ENCODE measurements around the gene PML.
"Not testable (repeated sequence)": the region's sequence is repeated elsewhere in the genome, so short reads cannot be mapped to it uniquely, and the experiment has no call there.

The PML gene

GRCh38 chr15:73965094-73965757 lies 29.3 kb upstream of the PML start:
- DNase-seq (ENCODE audit: low read depth): no peak
- in situ Hi-C loops (cut with HindIII; ENCODE audit: low sequenced_read_pairs): no loop called here
- TF ChIP-seq CTCF (IDR thresholded peaks at IDR 0.05; ENCODE audit: low read depth, low read length, missing control alignments): no peak
- H3K4me3 ChIP-seq (ENCODE audit: low read depth, low read length): no peak overlapping the region

GRCh38 chr15:73965758-73966113 lies 28.8 kb upstream of the PML start:
- TF ChIP-seq CTCF (IDR thresholded peaks at IDR 0.05; ENCODE audit: low read depth, low read length, missing control alignments): no peak
- DNase-seq (ENCODE audit: low read depth): no peak
- in situ Hi-C loops (cut with HindIII; ENCODE audit: low sequenced_read_pairs): no loop called here
- H3K4me3 ChIP-seq (ENCODE audit: low read depth, low read length): no peak overlapping the region

- no peak for TF ChIP-seq CTCF (IDR thresholded peaks at IDR 0.05; ENCODE audit: low read depth, low read length, missing control alignments)
- no peak overlapping the region for H3K4me3 ChIP-seq (ENCODE audit: low read depth, low read length)
- no peak for DNase-seq (ENCODE audit: low read depth)
- in situ Hi-C loops (cut with HindIII; ENCODE audit: low sequenced_read_pairs): no loop called here
These were observed 26.1 kb upstream of the PML start for GRCh38 chr15:73968461-73968860.

GRCh38 chr15:73969151-73969759 lies 25.3 kb upstream of the PML start:
- no peak overlapping the region for H3K4me3 ChIP-seq (ENCODE audit: low read depth, low read length)
- no peak for DNase-seq (ENCODE audit: low read depth)
- in situ Hi-C loops (cut with HindIII; ENCODE audit: low sequenced_read_pairs): no loop called here
- TF ChIP-seq CTCF (IDR thresholded peaks at IDR 0.05; ENCODE audit: low read depth, low read length, missing control alignments): no peak

GRCh38 chr15:73972984-73973682 lies 21.4 kb upstream of the PML start:
- DNase-seq (ENCODE audit: low read depth): peak; percentile 63
- no peak overlapping the region for H3K4me3 ChIP-seq (ENCODE audit: low read depth, low read length)
- in situ Hi-C loops (cut with HindIII; ENCODE audit: low sequenced_read_pairs): no loop called here
- peak; percentile 93 for TF ChIP-seq CTCF (IDR thresholded peaks at IDR 0.05; ENCODE audit: low read depth, low read length, missing control alignments)

GRCh38 chr15:73973683-73974200 lies 20.8 kb upstream of the PML start:
- in situ Hi-C loops (cut with HindIII; ENCODE audit: low sequenced_read_pairs); H3K4me3 ChIP-seq (ENCODE audit: low read depth, low read length); DNase-seq (ENCODE audit: low read depth): not testable (repeated sequence)

GRCh38 chr15:73975440-73976125 lies 18.9 kb upstream of the PML start:
- in situ Hi-C loops (cut with HindIII; ENCODE audit: low sequenced_read_pairs): loop anchor here (25.0 kb wide), 1 partner anchor 337 kb away; no protein-coding TSS in a partner anchor
- not testable (repeated sequence) for H3K4me3 ChIP-seq (ENCODE audit: low read depth, low read length); DNase-seq (ENCODE audit: low read depth)

Measured in astrocyte of the cerebellum (primary cell).